Activated CD4-positive, alpha-beta T cell treated with anti-CD3 and anti-CD28 coated beads for 1 hour (primary cell): ENCODE results near the gene SLC17A9.
"Not testable (repeated sequence)": the region's sequence is repeated elsewhere in the genome, so short reads cannot be mapped to it uniquely, and the experiment has no call there.

Experiments
- DNase-seq: peaks from one replicate; pipeline ENCODE4 v3.0.0-alpha.2; 2020

The SLC17A9 gene

GRCh38 chr20:62921119-62921687 is 31.3 kb upstream of the SLC17A9 start:
- peak; percentile 51 for DNase-seq

DNA sequence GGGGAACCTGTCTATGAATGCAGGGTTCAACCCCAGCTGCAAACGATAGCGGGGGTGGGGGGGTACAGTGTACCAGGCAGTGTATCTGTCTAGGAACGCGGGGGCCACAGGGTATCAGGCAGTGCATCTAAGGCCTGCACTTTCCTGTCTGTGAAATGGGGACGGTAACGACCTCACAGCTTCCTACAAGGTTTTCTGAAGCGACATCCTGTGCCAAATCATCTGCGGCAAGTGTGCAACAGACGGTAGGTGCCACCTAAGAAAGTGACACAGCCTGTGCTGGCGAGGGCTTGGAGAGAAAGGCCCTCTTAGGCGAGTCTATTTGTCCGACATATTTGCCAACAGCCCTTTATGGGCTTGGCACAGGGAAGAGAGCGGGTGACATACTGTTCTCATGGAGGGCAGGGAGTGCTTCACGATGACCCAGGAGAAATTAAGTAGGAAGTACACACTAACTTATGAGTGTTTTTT is 30.0 kb upstream of the SLC17A9 start:
- DNase-seq: peak; percentile 25

DNA sequence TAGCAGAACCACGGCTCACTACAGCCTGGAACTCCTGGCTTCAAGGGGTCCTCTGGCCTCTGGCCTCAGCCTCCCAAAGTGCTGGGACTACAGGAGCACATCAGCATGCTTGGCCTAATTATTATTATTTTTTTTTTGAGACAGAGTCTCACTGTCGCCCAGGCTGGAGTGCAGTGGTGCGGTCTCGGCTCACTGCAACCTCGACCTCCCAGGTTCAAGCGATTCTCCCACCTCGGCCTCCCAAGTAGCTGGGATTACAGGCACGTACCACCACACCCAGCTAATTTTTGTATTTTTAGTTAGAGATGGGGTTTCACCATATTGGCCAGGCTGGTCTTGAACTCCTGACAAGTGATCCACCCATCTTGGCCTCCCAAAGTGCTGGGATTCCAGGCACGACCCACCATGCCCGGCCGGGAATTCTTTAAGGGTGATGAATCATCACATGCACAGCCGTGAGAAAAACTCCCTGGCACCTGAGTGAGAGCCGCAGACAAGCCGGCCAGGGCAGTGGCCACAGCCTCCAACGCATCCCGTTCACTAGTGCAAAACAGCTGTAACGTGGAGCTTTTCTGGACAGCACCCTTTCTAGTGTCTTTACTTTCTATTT is 29.3 kb upstream of the SLC17A9 start:
- not testable (repeated sequence) for DNase-seq

DNA sequence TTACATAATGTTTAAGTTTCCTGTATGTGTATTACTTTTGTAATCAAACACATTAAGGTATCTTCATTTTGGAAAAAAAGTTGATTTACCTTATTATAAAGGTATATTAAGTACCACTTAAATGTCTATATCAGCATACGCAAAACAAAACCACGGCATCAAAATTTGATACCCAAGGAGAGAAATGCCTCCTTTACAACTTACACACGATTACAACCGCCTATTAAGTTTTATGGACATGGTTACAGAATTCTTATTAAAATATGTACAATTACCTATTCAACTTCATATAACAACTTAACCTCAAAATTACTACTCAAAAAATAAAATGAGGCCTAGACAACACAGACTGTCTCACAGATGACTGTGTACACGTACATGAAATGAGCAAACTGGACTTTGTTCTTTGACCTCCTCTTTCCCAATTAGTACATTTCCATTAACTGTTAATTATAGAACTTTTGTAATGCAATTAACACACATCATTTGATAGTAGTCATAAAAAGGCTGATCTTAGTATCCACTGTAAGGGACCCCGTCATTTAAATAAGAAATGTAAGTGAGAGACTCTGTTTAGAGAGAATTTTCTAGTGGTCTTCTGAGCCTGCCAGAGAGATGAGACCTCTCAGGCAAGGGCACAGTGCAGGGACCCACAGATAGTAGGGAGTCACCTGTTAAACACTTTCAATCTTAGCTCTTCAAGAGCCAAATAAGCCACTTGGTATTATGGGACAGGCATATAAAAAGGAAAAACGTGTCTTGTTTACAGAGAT is 28.7 kb upstream of the SLC17A9 start:
- no peak for DNase-seq

GRCh38 chr20:62924442-62925075 is 27.9 kb upstream of the SLC17A9 start:
- no peak for DNase-seq

- DNase-seq: no peak
Measured at GRCh38 chr20:62925076-62925419, 27.5 kb upstream of the SLC17A9 start.

DNA sequence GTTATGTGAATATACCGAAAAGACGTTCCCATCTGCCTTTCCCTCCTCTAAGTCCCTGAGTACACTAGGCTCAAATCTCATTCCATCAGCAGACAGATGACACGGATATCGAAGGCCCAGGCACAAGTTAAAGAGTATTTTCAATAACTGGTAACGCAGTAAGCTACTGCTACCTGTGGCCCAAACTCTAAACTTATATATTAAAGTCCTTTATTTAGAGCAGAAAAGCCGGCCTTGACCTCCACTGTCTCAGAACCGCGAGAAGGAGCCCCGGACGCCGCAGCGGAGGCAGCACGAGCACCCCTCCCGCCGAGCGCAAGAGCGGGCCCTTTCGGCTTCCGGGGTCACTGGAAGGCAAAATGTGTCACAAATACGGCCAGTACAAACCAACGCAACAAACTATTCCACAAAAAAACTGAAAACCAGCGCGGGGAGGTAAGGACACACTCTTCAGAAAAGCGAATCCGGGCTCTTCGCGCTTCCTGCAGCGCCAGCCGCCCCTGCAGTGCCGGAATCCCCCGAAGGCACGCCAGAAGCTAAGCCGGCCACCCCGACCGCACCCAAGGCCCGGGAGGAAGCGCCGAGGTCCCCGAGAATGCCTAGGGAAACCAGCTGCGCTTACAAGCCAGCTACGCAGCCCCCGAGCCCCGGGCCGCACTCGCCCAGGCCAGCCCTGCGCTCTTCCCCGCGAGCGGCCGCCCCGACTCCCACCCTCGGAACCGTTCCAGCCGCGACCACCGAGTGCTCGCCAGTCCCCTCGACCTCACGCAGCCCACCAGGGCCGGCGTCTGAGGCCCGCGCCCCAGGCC is 26.9 kb upstream of the SLC17A9 start:
- DNase-seq: no peak

GRCh38 chr20:62926229-62927127 is 26.0 kb upstream of the SLC17A9 start, which contains the start of gene DIDO1:
Gene DIDO1 (minus strand): TSS chr20:62926505.
- peak; percentile 85 for DNase-seq

GRCh38 chr20:62927128-62927705 is 25.3 kb upstream of the SLC17A9 start:
- no peak for DNase-seq

DNA sequence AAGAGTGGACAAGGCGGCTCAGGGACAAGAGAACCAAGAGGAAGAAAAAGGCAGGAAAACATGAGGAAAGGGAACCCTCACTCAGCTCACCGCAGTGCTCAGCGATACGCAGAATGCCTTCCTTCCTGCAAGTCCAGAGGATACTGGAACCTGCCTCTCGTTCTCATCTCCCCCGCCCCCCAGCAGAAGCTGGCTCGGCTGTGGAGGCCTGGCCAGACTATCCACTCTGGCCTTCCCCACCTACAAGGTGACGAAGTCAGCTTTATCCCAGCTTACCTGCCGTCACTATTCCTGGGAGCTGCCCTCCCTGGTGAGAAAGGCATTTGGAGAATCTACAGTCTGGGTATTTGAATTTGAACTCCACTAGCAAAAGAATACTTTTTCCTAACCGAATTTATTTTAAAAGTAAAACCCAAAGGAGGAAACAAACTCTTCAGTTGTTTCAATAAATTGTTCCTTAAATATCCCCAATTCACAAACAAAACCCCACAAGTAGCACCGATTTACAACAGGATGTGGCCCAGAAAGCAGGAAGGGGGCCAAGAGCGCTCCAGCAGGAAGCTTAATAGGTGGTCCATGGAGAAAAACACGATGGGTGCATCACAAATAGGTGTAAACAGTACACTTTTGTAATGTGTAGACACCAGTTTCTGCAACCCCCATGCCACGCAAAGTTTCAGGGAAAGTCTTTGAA is 24.1 kb upstream of the SLC17A9 start:
- no peak for DNase-seq

GRCh38 chr20:62929051-62929538 is 23.4 kb upstream of the SLC17A9 start:
- peak; percentile 26 for DNase-seq

- no peak for DNase-seq
Measured at GRCh38 chr20:62931464-62931863, 21.0 kb upstream of the SLC17A9 start.

GRCh38 chr20:62933966-62934365 is 18.5 kb upstream of the SLC17A9 start:
- DNase-seq: no peak

- no peak for DNase-seq
Measured at GRCh38 chr20:62935204-62935967, 17.1 kb upstream of the SLC17A9 start.

DNA sequence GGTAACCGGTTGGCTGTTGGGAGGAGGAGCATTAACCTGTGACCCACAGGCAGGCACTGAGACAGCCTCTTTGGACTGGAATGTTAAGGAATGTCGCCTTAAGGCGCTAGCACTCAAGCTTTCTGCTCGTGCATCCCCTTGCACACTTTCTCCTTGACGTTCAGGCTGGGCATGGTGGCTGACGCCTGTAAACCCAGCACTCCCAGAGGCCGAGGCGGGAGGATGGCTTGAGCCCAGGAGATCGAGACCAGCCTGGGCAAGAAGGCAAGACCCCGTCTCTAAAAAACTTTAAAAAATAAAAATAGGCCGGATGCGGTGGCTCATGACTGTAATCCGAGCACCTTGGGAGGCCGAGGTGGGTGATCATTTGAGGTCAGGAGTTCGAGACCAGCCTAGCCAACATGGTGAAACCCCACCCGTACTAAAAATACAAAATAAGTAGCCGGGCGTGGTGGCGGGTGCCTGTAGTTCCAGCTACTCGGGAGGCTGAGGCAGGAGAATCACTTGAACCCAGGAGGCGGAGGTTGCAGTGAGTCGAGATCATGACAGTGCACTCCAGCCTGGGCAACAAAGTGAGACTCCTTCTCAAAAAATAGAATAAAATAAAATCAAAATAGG is 16.4 kb upstream of the SLC17A9 start:
- no peak for DNase-seq

DNA sequence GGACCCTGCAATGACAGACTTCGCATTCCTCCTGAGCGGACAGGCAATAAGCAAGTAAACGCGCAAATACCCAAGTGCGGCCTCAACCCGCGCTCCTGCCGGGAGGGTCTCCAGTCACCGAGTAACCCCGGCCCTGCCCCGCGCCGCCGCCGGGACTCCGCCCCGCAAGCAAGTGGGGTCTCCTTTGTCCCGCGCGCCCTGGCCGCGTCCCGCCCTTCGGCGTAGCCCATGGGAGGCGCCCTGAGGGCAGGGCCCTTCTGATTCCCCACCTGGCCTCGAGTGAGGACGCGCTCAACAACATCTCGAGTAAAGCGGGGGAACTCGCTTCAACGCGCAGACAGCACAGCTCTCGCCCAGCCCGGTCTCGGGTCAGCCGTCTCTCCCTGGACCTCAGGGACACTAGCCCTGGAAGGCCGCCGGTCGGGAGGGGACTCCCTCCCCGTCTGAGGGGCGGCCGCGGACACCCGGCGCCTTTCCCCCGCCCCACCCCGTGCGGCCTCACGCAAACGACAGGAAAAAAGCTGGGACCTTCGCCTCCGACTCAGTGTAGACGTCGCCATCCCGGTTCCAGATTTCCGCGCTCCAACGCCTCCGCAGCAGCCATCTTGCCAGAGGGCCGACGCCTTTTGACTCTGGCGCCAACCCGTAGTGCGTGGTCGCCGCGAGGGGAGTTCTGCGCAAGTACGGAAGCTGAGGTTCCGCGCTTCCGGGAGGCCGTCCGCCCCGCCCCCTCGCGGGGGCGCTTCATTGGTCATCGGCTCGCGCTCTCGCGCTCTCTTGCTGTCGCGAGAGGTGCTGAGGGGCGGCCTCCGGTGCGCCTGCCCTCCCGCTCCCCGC is 15.0 kb upstream of the SLC17A9 start:
- peak; percentile 96 for DNase-seq

DNA sequence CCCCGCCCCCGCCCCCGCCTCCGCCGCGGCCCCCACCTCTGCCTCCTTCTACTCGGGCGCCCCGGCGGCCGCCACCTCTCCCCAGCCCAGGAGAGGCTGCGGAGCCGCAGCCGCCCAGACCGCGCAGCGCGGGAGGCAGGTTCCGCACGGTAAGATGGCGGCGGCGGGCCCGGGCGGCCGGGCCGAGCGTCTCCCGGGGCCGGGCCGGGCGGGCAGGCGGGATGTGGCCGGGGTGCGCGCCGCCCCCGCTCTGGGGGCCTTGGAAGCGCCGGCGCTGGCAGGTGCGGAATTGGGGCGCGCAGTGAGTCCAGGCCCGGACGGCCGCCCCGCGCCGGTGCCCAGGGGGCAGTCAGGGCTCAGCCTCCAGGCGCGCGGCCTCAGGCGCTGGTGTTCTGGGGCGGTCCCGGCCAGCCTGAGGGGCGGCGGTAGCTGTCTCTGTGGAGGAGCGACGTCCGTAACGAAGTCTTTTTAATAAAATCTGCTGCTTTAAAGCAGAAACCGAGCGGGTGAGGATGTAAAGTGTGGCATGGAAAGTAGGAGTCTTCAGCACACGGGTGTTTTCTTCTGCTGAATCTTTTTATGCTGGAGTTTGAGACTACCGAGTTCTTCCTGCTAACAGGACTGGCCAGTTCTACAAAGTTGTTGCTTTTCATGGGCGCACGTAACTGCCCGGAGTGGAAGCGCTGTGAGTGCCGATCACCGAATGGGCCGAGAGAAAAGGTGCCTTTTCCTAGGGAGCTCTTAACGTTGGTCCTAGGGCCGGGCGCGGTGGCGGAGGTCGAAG is 14.2 kb upstream of the SLC17A9 start, which contains the start of gene GID8:
Gene GID8, plus strand, starts transcription at position 43 of the 784 bp plus-strand sequence. CDS start 3,356 bp downstream, outside the sequence.
- peak; percentile 22 for DNase-seq
